Esophagus mucosa (tissue), 1 donor: ENCODE data around the gene LMO3. TPM values are rescaled to one million over a fixed set of nuclear protein-coding genes. Genes with fewer than 3 reads are reported as not detected.

Experiments
- ATAC-seq: fragments of 200-7000 bp; cut with Tn5 transposase; one replicate; pipeline ENCODE4 v1.9.1; 2020
- total RNA-seq: library from RNA; stranded (reverse); gene quantifications from one replicate; pipeline ENCODE4 v1.2.4, GENCODE V29; 2023
- donor health status: DM: yes; HTN: yes; CAD: no.

The LMO3 gene
- total RNA-seq: 0.24 TPM

GRCh38 chr12:16606117-16606200 lies at the start of gene LMO3:
LMO3 (minus strand) TSS chr12:16606162; CDS start chr12:16600860, 5,302 bp downstream.
- no peak for ATAC-seq

DNA sequence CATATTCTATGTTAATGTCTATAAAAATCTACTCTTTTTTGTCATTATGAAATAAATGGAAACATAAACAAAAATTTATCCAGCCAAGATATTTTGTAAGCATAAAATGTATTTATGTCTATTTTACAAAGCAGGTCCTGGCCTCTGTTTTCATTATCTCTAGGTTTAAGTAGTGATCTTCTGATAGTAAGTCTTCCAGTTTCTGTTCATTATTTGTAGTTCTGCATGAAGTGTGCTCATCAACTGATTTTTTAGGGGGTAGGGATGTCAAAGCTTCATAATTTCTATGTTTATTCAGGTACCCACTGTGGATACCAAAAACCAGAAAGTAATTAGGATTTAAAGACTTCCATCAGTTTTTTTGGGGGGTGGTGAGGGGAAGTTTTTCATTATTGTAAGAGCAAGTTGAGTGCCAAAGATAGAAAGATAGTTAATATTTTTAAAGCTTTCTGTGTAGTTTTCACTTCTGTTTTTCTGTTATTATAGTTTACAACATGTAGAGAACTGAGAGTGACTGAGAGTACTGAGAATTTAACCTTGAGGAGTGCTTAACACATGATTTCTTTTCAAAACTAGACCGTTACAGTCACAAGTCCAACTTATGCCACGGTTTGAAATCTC lies 30.6 kb upstream of the LMO3 start:
- no peak for ATAC-seq

GRCh38 chr12:16634786-16635185 lies 28.8 kb upstream of the LMO3 start:
- ATAC-seq: no peak

- no peak for ATAC-seq
These were observed 21.0 kb upstream of the LMO3 start for GRCh38 chr12:16626991-16627390.

DNA sequence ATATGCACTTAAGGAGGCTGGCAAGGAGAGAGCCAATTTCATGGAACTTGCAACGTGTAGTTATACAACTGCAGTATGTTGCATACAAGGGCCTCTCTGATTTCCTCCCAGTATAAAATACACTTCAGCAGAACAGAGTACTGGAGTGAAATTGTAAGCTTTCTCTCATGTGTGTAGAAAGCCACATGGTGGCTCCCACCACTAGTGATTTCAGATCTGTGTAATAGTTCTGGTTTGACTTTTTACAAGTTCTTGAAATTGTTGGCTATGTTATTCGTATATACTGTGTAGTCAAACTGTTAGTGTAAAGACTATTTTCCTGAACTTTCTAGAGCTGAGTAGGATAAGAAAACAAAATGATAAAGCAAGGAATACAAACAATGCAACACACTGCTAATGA lies 16.4 kb upstream of the LMO3 start:
- ATAC-seq: no peak

DNA sequence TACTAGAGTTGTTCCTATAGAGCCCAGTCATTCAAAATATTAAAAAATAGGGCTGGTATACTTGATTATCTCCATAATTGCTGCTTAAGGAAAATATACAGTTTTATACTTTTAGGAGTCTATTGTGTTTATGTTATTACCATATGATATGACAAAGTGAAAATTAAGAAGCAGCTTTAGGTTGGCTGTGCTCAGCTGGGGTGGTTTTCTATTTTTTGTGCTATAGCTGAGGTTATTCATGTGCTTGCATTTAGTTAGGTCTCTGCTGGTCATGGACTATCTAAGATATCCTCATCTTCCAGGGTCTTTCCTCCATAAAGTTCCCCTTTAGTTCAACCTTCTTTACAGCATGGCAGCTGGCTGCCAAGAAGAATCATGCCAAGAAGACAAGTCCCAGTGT lies 13.6 kb upstream of the LMO3 start:
- no peak for ATAC-seq

- no peak for ATAC-seq
These were observed 12.3 kb upstream of the LMO3 start for GRCh38 chr12:16618256-16618655.

DNA sequence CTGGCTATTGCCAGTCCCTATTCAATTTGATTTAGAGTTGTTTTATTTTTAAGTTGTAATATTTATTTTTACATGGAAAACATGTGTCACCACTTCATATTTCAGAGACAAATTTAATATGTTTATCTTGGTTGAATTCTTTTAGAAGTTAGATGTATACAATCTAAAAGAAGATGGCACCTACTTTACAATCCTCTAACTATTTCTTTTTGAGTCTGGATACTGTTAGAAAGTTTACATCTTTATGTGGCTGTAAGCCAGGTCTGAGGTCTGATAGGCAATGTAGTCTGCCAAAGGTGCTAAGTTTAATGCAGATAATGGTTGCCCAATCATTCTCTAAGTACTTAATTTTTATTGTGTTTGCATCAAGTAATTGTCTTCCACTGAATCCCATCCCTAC lies 7.2 kb upstream of the LMO3 start:
- ATAC-seq: no peak

- no peak for ATAC-seq
These were observed 6.7 kb upstream of the LMO3 start for GRCh38 chr12:16612647-16613046.

DNA sequence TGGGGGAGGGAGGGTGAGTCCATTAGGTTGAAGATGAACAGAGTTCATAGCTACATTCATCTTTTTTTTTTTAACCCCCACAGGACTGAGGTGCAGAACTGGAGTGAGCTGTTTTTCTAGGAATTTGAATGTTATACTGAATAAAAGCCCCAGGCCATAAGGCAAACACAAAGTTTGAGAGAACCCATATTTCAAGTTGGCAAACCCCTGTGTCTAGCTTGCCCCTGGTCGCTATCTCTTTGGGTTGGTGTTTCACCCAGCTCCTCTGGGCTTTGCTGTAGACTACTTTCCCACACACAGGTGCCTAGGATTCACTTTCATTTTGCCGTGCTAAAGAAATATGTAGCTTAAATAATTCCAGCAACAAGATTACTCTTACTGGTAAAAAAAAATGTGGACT lies 5.2 kb upstream of the LMO3 start:
- no peak for ATAC-seq

DNA sequence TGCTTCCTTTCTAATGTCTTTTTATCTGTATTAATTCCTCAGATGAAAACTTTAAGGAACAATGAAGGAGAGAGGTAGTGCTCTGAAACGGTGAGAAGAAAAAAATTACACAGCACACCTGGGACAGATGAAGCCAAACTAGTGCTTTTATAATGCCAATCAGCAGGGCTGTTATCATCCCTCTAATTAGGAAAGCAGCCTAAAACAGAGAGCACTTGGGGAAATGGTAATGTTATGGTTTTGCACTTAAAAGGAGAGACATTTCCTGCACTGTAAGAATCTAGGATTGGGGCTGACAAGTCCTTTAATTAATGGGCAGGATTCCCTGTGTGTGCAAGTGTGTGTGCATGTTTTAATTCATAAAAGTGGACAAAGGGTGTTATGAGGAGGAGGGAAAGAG lies 4.8 kb upstream of the LMO3 start:
- ATAC-seq: no peak

DNA sequence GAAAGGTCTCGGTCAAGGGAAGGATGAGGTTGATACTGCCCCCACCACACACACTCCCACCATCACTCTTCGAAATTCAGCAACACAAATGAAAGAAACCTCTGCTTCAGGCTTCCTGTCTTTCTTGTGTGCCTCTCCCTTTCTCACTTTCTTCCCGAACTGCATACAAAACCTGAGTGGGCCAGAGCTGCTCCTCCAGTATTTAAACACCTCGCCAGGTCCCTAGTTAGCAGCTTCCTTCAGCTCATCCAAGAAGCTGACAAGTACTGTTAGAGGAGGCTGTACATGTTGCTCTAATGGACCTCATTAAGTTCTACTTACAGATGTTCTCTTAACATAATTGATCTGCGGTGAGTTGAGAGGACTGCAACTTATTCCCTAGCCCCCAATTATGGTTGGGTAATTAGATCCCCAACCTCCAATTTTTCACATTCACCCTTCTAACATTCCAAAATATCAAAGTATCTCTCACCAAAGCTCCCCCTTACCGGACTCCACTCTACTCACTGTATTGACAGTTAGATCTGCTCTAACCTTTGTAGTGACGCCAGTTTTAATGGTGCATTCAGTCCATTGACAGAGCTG lies 4.1 kb upstream of the LMO3 start:
- no peak for ATAC-seq

DNA sequence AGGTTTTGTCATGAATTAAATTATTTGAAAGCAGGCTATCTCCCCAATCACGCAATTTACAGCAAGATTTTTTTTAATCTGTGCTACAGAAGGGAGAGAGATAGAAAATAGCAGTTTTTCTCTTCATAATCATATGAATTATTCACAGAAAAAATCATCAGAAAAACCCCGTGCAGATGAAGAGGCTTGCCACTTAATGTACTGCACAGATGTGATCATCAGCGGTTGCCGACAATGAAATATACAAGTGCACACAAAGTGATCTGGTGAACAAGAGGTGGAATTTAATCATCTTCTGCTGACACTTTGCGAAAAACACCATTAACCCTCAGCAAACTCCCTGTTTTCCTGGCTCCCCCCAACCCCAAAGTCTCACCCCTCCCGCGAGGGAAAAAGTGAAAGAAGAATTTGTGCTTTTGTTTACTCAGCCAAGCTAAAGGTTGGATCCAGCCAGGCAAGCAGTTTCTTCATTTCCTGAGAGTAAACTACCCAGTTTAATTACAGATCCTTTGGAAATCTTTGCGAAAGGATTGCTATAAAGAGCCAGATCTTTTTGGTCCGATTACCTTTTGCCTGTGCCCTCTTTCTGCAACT lies 3.1 kb upstream of the LMO3 start:
- ATAC-seq: no peak

- no peak for ATAC-seq
These were observed 2.2 kb upstream of the LMO3 start for GRCh38 chr12:16607906-16608775.

DNA sequence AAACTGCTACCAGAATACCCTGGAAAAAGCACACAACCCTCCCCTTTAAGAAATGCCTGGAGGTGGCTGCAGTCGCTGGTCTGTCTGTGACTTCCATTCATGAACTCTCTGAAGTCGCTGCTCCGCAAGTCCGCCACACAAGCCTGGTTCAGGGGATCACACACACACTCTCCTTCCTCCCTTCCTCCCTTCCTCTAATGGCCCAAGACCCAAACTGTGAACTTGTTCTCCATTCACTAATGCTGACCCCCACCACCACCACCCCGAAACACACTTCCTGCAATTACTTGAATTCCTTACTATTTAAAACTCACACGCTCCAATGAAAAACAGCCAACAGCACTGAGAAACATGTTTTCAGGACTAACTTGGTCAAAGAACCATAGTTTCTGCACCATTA lies 1.0 kb upstream of the LMO3 start:
- no peak for ATAC-seq

DNA sequence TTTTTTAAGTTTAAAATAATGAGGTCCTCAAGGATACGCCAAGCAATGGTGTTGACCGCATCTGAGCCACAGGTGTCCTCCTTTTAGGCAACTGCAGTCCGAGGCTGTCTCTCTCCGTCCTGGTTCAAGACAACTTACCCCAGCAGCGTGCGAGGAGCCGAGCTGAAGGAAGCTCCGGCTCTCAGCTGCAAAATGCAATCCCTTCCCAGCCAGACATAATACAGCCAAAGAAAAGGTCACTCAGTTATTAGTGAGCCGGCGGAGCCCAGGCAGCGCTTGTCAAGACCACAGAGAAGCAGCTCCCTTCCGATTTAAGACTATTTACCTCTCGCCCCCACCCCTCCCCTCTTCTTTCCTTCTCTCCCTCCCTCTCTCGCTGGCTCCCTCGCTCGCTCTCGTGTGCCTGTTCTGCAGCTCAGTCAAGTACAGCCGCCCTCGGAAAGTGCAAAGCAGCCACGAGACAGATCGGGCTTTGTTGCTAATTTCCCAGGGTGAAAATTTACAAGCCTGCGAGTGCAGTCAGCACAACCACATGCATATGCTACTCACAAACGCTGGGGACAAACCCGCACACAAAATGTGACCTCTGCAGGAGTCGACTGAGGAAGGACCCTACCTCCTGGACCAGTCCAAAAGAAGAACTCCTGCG lies 363 bp upstream of the LMO3 start:
- ATAC-seq: no peak

- ATAC-seq: no peak
These were observed 283 bp downstream of the LMO3 start for GRCh38 chr12:16605642-16606116.

GRCh38 chr12:16604596-16605252 lies 1.2 kb downstream of the LMO3 start:
- no peak for ATAC-seq

DNA sequence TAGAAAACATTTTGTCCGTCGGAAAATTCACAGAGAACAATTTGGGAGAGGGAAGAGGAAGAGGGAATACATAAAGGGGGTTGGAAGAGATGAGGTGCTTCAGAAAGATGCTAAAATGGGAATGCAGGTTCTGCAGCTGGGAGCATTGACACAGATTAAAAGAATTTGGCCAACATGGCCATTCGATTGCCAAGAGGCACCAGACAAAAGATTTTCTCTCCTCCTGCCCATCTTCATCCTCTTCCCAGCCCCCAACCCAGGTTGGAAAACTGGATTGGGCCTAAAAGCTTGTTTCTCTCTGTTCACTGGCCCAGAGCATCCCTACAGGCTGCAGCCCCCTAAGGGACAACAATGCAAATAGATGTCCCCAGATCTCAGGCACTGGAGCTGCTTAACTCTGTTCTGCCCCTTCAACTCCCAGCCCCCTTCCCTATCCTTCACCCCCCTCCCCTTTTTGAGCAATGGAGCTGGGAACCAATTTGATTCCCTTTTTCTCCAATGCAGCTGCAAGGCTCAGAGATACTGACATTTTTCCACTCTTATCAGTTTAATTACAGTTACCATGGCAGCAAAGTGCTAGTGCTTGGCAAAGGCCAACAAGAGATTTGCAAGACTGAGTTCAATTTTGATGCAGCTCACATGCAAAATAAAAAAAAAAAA lies 1.9 kb downstream of the LMO3 start:
- ATAC-seq: no peak

- no peak for ATAC-seq
These were observed 2.6 kb downstream of the LMO3 start for GRCh38 chr12:16603260-16603915.

- no peak for ATAC-seq
These were observed 3.5 kb downstream of the LMO3 start for GRCh38 chr12:16602412-16602811.

DNA sequence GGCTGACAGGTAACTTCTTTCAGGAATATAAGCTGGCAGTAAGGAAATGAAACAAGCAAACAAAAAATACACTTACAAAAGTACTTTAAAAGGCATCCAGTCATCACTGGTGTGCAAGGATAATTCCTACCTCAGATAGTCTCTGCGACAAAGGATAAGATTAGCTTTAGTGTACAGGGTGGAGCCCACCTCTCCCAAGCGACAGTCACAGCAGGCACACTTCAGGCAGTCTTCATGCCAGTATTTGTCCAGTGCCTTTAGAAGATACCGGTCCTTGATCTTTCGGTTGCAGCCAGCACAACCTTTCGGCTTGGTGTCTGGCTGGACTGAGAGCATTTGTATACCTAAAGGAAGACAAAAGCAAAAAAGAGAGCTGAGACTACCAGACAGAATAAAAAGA lies 5.4 kb downstream of the LMO3 start:
- no peak for ATAC-seq
